ENCODE measurements around the gene ZPBP2.

DNA sequence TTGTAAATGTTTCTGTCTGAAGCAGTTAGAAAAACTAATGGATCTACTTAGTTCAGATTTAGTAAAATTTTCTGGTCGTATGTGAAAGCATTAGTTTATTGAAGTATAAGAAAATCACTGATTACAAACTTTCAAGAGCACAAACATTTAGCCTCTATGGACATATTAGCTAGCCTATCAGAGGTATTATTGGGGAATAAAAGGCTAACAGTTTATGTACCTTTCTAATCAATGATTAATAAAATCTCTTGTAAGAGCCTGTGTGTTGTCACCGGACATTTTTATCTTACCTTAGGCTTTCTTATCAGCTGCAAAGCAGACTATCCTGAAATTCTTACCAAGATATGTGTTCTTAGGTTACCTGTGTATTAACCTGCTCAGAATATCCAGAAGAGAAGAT lies 21.2 kb downstream of the ZPBP2 start:
- TF ChIP-seq, protein P1, sequence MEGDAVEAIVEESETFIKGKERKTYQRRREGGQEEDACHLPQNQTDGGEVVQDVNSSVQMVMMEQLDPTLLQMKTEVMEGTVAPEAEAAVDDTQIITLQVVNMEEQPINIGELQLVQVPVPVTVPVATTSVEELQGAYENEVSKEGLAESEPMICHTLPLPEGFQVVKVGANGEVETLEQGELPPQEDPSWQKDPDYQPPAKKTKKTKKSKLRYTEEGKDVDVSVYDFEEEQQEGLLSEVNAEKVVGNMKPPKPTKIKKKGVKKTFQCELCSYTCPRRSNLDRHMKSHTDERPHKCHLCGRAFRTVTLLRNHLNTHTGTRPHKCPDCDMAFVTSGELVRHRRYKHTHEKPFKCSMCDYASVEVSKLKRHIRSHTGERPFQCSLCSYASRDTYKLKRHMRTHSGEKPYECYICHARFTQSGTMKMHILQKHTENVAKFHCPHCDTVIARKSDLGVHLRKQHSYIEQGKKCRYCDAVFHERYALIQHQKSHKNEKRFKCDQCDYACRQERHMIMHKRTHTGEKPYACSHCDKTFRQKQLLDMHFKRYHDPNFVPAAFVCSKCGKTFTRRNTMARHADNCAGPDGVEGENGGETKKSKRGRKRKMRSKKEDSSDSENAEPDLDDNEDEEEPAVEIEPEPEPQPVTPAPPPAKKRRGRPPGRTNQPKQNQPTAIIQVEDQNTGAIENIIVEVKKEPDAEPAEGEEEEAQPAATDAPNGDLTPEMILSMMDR (IDR thresholded peaks at IDR 0.05; ENCODE audit: poor library complexity, severe bottlenecking), result no peak
- TF ChIP-seq SMC3 (conservative IDR thresholded peaks at IDR 0.05; ENCODE audit: poor library complexity) (no peak), EZH2 (IDR thresholded peaks at IDR 0.05; ENCODE audit: borderline replicate concordance, insufficient read depth, low read length, poor library complexity, severe bottlenecking) (no peak), RAD21 (conservative IDR thresholded peaks at IDR 0.05) (no peak), TAF1 (IDR thresholded peaks at IDR 0.05; ENCODE audit: low read depth) (no peak), EP300 (conservative IDR thresholded peaks at IDR 0.05; ENCODE audit: poor library complexity, severe bottlenecking) (no peak)

All from neural cell (in vitro differentiated cells).